NB4 (cell line): Measurements from ENCODE around the gene CD164L2.

Experiments used
- DNase-seq: peaks from one replicate; pipeline ENCODE4 v3.0.0; 2010; ENCODE audit warnings: low read depth
- H3K4me3 ChIP-seq: one replicate; pipeline ENCODE4 v1.5.1; 2011; ENCODE audit warnings: mild to moderate bottlenecking, low read depth, low read length, moderate library complexity
- CTCF ChIP-seq: IDR thresholded peaks from one replicate; pipeline ENCODE4 v1.5.1; 2012; ENCODE audit warnings: low read depth, low read length
- MAX ChIP-seq: IDR thresholded peaks from 2 replicates; pipeline ENCODE4 v1.6.1; 2011; ENCODE audit warnings: low read depth, low read length
- MYC ChIP-seq: IDR thresholded peaks from 2 replicates; pipeline ENCODE4 v1.6.1; 2011; ENCODE audit warnings: low read depth, low read length
- POLR2A ChIP-seq: IDR thresholded peaks from 2 replicates; pipeline ENCODE4 v1.6.1; 2011; ENCODE audit warnings: mild to moderate bottlenecking; ENCODE audit not compliant: insufficient read length; ENCODE audit errors: extremely low read depth

CD164L2 gene

GRCh38 chr1:27416387-27417111 is 33.4 kb upstream of the CD164L2 start:
- peak; percentile 86 for DNase-seq
- TF ChIP-seq MAX (no peak), CTCF (peak; percentile 77), MYC (no peak), POLR2A (no peak)
- no peak overlapping the region for H3K4me3 ChIP-seq

- DNase-seq: no peak
- TF ChIP-seq MAX (no peak), CTCF (no peak), MYC (no peak), POLR2A (no peak)
- H3K4me3 ChIP-seq: no peak overlapping the region
Observed at GRCh38 chr1:27414091-27414490, 31.0 kb upstream of the CD164L2 start.

DNA sequence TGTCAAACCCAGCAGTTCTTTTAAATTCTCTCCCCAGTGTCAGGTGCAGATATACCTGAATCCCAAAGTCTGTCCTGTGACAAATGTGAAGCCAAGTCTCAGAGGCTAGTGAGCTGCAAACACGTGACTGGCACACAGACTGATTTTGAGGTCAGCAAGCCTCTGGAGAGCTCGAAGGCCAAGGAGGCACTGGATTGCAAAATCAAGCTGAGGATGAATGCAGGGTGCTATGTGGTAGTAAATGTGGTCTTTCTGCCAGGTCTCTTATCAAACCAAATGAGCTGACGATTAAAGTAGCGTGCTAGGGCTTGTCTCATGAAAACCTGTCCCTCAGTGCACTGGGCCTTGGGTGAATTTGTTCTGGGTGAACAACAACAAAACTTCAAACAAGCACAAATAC is 29.9 kb upstream of the CD164L2 start:
- TF ChIP-seq CTCF: no peak
- no peak for TF ChIP-seq POLR2A
- TF ChIP-seq MYC: no peak
- no peak for TF ChIP-seq MAX
- no peak overlapping the region for H3K4me3 ChIP-seq
- DNase-seq: peak; percentile 59

GRCh38 chr1:27412502-27412901 is 29.4 kb upstream of the CD164L2 start:
- no peak for DNase-seq
- TF ChIP-seq CTCF: no peak
- no peak for TF ChIP-seq MYC
- no peak for TF ChIP-seq POLR2A
- no peak for TF ChIP-seq MAX

GRCh38 chr1:27410709-27411108 is 27.6 kb upstream of the CD164L2 start:
- no peak overlapping the region for H3K4me3 ChIP-seq
- TF ChIP-seq POLR2A: no peak
- no peak for TF ChIP-seq MAX
- TF ChIP-seq CTCF: no peak
- TF ChIP-seq MYC: no peak
- no peak for DNase-seq

More at GRCh38 chr1:27412502-27412901, 29.4 kb upstream of the CD164L2 start:
- H3K4me3 ChIP-seq: no peak overlapping the region
